ENCODE results near the gene SAMD4B.

- TF ChIP-seq ZNF232 (CRISPR knock-in tag; IDR thresholded peaks at IDR 0.05) (no peak), TP53 (CRISPR knock-in tag; IDR thresholded peaks at IDR 0.05) (no peak), CTCF (IDR thresholded peaks at IDR 0.05) (no peak), AFF4 (CRISPR knock-in tag; IDR thresholded peaks at IDR 0.05; ENCODE audit: borderline replicate concordance) (no peak), ZNF425 (CRISPR knock-in tag; conservative IDR thresholded peaks at IDR 0.05) (no peak), ATF3 (CRISPR knock-in tag; conservative IDR thresholded peaks at IDR 0.05) (no peak)
These were observed 39.8 kb downstream of the SAMD4B start for GRCh38 chr19:39381910-39382611.

Data from WTC11 (cell line).